Stimulated activated CD8-positive, alpha-beta memory T cell treated with anti-CD3 and anti-CD28 coated beads, Interleukin-4, amount 100 ng/mL, for 24 hours (primary cell): ENCODE measurements around the gene SNX11.
"Not testable (repeated sequence)": the region's sequence is repeated elsewhere in the genome, so short reads cannot be mapped to it uniquely, and the experiment has no call there.

Source experiments
- DNase-seq: peaks from one replicate; pipeline ENCODE4 v3.0.0-alpha.2; 2020; ENCODE audit warnings: low read depth

The SNX11 gene

GRCh38 chr17:48107137-48108055 lies at the start of gene SNX11:
SNX11 (plus strand) TSS chr17:48107766; CDS start chr17:48112044, 4,278 bp downstream.
- DNase-seq = peak; percentile 86

DNA sequence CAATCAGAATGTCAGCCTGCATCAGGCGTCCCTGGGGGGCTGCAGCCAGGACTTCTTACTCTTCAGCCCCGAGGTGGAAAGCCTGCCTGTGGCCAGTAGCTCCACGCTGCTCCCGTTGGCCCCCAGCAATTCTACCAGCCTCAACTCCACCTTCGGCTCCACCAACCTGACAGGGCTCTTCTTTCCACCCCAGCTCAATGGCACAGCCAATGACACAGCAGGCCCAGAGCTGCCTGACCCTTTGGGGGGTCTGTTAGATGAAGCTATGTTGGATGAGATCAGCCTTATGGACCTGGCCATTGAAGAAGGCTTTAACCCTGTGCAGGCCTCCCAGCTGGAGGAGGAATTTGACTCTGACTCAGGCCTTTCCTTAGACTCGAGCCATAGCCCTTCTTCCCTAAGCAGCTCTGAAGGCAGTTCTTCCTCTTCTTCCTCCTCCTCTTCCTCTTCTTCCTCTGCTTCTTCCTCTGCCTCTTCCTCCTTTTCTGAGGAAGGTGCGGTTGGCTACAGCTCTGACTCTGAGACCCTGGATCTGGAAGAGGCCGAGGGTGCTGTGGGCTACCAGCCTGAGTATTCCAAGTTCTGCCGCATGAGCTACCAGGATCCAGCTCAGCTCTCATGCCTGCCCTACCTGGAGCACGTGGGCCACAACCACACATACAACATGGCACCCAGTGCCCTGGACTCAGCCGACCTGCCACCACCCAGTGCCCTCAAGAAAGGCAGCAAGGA lies 49.0 kb upstream of the SNX11 start:
- DNase-seq = no peak

DNA sequence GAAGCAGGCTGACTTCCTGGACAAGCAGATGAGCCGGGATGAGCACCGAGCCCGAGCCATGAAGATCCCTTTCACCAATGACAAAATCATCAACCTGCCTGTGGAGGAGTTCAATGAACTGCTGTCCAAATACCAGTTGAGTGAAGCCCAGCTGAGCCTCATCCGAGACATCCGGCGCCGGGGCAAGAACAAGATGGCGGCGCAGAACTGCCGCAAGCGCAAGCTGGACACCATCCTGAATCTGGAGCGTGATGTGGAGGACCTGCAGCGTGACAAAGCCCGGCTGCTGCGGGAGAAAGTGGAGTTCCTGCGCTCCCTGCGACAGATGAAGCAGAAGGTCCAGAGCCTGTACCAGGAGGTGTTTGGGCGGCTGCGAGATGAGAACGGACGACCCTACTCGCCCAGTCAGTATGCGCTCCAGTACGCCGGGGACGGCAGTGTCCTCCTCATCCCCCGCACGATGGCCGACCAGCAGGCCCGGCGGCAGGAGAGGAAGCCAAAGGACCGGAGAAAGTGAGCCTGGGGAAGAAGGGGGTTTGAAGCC lies 48.4 kb upstream of the SNX11 start:
- no peak for DNase-seq

GRCh38 chr17:48060249-48060648 lies 47.3 kb upstream of the SNX11 start:
- DNase-seq = no peak

GRCh38 chr17:48062273-48062672 lies 45.3 kb upstream of the SNX11 start:
- no peak for DNase-seq

DNA sequence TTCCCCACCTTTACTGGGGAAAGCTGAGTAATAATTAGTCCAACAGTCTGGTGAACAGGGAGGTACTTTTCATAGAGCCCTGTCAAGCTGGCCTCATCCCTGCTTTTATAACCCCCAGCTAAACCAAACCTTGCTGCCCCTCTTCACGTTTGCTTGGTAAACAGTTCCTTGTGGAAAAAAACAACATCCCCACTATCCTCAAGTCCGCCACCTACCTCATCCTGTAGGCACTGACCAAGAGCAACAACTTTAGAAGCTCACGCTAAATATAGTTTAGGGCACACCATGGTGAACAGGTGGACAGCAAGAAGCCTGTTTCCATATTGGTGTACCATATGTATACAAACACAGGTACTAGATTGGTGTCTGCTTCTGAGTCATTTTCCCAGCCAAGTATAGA lies 42.9 kb upstream of the SNX11 start:
- no peak for DNase-seq

- DNase-seq = no peak
Observed at GRCh38 chr17:48066192-48066591, 41.4 kb upstream of the SNX11 start.

GRCh38 chr17:48066656-48067055 lies 40.9 kb upstream of the SNX11 start:
- DNase-seq = no peak

DNA sequence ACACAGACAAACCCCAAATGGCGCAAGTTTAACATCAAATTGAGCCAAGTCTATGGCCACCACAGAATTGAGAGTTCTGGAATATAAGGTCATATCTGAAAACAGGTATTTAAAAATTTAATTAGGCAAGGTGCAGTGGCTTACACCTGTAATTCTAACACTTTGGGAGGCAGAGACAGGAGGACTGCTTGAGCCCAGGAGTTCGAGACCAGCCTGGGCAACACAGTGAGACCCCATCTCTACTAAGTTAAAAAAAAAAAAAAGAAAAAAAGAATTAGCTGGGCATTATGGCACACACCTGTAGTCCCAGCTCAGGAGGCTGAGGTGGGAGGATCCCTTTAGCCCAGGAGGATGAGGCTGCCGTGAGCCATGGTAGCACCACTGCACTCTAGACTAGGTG lies 40.3 kb upstream of the SNX11 start:
- DNase-seq = no peak

- not testable (repeated sequence) for DNase-seq
Observed at GRCh38 chr17:48067808-48068207, 39.8 kb upstream of the SNX11 start.

GRCh38 chr17:48068491-48068961 lies 39.0 kb upstream of the SNX11 start:
- no peak for DNase-seq

GRCh38 chr17:48070195-48070594 lies 37.4 kb upstream of the SNX11 start:
- DNase-seq = no peak

DNA sequence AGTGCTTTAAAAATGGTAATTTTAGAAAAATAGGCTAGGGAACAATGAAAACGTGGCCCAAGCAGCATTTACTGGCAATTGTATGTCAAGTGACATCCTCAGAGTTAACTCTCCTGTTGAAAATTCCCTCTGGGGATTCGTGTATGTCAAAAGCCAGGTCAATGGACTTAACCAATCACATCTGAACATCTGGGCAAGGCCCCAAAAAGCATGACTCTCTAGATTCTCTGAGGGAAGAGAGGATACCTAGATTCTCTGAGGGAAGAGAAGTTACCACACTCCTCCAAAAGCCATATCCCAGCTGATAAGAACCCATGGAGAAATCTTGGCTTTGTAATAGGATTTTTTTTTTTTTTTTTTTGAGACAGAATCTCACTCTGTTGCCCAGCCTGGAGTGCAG lies 35.9 kb upstream of the SNX11 start:
- DNase-seq = no peak

DNA sequence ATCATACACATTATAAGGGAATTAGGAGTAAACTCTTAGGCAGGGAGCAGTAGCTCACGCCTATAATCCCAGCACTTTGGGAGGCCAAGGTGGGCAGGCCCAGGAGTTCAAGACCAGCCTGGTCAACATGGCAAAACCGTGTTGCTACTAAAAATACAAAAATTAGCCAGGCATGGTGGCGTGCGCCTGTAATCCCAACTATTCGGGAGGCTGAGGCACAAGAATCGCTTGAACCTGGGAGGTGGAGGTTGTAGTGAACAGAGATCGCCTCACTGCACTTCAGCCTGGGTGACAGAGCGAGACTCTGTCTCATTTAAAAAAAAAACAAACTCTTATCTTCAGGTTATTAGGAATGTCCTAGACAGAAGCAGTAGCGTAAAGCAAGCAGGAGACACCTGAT lies 34.8 kb upstream of the SNX11 start:
- not testable (repeated sequence) for DNase-seq

DNA sequence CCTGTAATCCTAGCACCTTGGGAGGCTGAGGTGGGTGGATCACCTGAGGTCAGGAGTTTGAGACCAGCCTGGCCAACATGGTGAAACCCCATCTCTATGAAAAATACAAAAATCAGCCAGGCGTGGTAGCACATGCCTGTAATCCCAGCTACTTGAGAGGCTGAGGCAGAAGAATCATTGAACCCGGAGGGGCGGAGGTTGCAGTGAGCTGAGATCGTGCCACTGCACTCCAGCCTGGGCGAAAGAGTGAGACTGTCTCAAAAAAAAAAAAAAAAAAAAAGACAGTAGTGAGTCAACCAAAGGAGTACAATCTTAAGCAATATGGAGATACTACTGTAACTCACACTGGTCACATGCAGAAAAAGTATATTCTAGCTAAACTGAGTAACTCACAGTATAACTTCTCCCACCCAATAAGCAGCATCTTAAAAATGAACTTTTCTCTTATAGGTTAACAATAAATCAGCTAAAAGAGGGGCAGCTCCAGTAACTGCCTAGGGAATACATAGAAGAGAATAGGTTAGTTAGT lies 33.9 kb upstream of the SNX11 start:
- DNase-seq = not testable (repeated sequence)

- DNase-seq = peak; percentile 52
Observed at GRCh38 chr17:48074322-48075081, 33.1 kb upstream of the SNX11 start.

GRCh38 chr17:48077152-48077551 lies 30.4 kb upstream of the SNX11 start:
- not testable (repeated sequence) for DNase-seq

DNA sequence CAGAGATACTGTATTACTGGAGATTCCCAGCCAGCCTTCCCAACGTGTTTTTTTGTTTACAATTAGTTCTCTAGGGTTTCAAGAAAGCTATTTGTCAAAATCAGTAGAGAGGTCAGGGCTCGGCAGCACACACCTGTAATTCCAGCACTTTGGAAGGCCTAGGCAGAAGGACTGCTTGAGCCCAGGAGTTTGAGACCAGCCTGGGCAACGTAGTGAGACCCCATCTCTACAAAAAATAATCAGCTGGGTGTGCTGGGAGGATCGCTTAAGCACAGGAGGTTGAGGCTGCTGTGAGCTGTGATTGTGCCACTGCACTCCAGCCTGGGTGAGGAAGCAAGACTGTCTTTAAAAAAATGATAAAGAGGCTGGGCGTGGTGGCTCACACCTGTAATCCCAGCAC lies 25.7 kb upstream of the SNX11 start:
- DNase-seq = no peak

GRCh38 chr17:48084932-48085331 lies 22.6 kb upstream of the SNX11 start:
- DNase-seq = no peak

DNA sequence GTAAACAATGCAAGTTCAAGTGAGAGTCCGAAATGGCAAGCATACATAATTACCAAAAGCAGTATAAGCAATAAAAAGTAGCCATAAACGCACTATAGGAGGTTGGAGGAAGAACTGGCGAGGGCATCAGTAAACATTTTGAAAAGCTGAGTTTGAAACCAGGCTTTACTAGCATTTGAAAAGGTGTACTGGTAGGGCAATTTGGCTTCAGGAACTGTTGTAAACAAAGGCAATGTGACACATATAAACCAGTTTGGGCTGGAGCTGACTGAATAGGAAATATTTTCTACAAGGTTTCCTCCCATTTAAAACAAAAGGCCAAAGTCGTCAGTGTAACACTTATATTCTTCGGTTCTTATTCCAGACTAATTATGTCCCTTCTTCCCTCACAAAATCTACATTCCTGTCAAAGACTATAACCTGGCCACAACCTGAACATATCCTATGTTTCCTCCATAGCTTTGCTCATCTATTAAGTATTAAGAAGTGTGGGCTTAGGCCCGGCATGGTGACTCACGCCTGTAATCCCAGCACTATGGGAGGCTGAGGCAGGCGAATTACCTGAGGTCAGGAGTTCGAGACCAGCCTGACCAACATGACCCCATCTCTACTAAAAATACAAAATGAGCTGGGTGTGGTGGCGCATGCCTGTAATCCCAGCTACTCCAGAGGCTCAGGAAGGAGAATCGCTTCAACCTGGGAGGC lies 14.1 kb upstream of the SNX11 start:
- no peak for DNase-seq

GRCh38 chr17:48095611-48096010 lies 12.0 kb upstream of the SNX11 start:
- no peak for DNase-seq
